GM12891 (cell line): ENCODE measurements around the gene GAS2.

Experiments
- DNase-seq: peaks from one replicate; pipeline ENCODE4 v3.0.0; 2011; ENCODE audit warnings: low spot score; ENCODE audit not compliant: insufficient read length
- FAIRE-seq: peaks from 2 replicates; lab custom pipeline; 2011; peaks lifted over from hg19 to GRCh38; lab: Jason Lieb, UNC
- PAX5 ChIP-seq: IDR thresholded peaks from 2 replicates; pipeline ENCODE4 v1.6.1; 2011; ENCODE audit warnings: low read length, moderate library complexity, mild to moderate bottlenecking; ENCODE audit not compliant: insufficient read depth, severe bottlenecking
- POLR2A ChIP-seq: IDR thresholded peaks from 2 replicates; pipeline ENCODE4 v1.6.1; 2011; ENCODE audit warnings: low read depth, low read length, control low read depth
- POLR2AphosphoS5 ChIP-seq: IDR thresholded peaks from 2 replicates; pipeline ENCODE4 v1.6.1; 2011; ENCODE audit warnings: low read depth, low read length, control low read depth
- POU2F2 ChIP-seq: IDR thresholded peaks from 2 replicates; pipeline ENCODE4 v1.6.1; 2011; ENCODE audit warnings: low read depth, mild to moderate bottlenecking, control low read depth, low read length, moderate library complexity
- SPI1 ChIP-seq: IDR thresholded peaks from 2 replicates; pipeline ENCODE4 v1.6.1; 2011; ENCODE audit warnings: low read depth, low read length, control low read depth
- TAF1 ChIP-seq: IDR thresholded peaks from 2 replicates; pipeline ENCODE4 v1.6.1; 2011; ENCODE audit warnings: low read depth, low read length, control low read depth

GAS2 gene

GRCh38 chr11:22832315-22833015, 166.1 kb downstream of the GAS2 start:
- FAIRE-seq: no peak
- no peak for TF ChIP-seq POU2F2
- no peak for TF ChIP-seq PAX5
- TF ChIP-seq POLR2A: no peak
- TF ChIP-seq TAF1: no peak
- no peak for TF ChIP-seq POLR2AphosphoS5
- no peak for TF ChIP-seq SPI1
- no peak for DNase-seq

- DNase-seq (no peak), FAIRE-seq (no peak)
- no peak for TF ChIP-seq POLR2A
- TF ChIP-seq PAX5: no peak
- TF ChIP-seq TAF1: no peak
- no peak for TF ChIP-seq POU2F2
- TF ChIP-seq SPI1: no peak
- no peak for TF ChIP-seq POLR2AphosphoS5
Measured at GRCh38 chr11:22846726-22847125, 180.3 kb downstream of the GAS2 start.

GRCh38 chr11:22851477-22851876, 185.1 kb downstream of the GAS2 start:
- no peak for TF ChIP-seq POU2F2
- no peak for TF ChIP-seq POLR2A
- no peak for TF ChIP-seq SPI1
- TF ChIP-seq PAX5: no peak
- no peak for TF ChIP-seq POLR2AphosphoS5
- no peak for TF ChIP-seq TAF1
- no peak for FAIRE-seq
- DNase-seq: no peak

- TF ChIP-seq TAF1 (no peak), SPI1 (peak; percentile 56)
- FAIRE-seq: no peak
- DNase-seq: no peak
Measured at GRCh38 chr11:22859756-22860155, 193.3 kb downstream of the GAS2 start.

GRCh38 chr11:22860241-22860640, 193.8 kb downstream of the GAS2 start, which contains the start of gene CCDC179:
Gene CCDC179 (minus strand): TSS chr11:22860474. CDS start chr11:22860421, 53 bp downstream.
- TF ChIP-seq POLR2A (no peak), TAF1 (no peak), SPI1 (no peak), PAX5 (no peak), POU2F2 (no peak), POLR2AphosphoS5 (no peak)
- DNase-seq: no peak
- FAIRE-seq: no peak
